Progenitor cell of endocrine pancreas (in vitro differentiated cells): Measurements from ENCODE around the gene CLC. TPM values are rescaled to one million over a fixed set of nuclear protein-coding genes. Genes with fewer than 3 reads are reported as not detected.

Experiments used
- DNase-seq: peaks from one replicate; pipeline ENCODE4 v3.0.0; 2021; ENCODE audit warnings: low spot score; ENCODE audit not compliant: unreplicated experiment
- H3K27ac Mint-ChIP-seq: 2 replicates; pipeline ENCODE4 v1.8.0; 2021; ENCODE audit warnings: mild to moderate bottlenecking, moderate library complexity, mixed read lengths
- H3K27me3 Mint-ChIP-seq: 2 replicates; pipeline ENCODE4 v1.8.0; 2021; ENCODE audit warnings: mixed read lengths
- H3K36me3 Mint-ChIP-seq: 2 replicates; pipeline ENCODE4 v1.8.0; 2022; ENCODE audit warnings: mixed read lengths; ENCODE audit not compliant: insufficient read depth
- H3K4me1 Mint-ChIP-seq: 2 replicates; pipeline ENCODE4 v1.8.0; 2021; ENCODE audit warnings: low read depth, mixed read lengths
- H3K4me3 Mint-ChIP-seq: 2 replicates; pipeline ENCODE4 v1.8.0; 2021; ENCODE audit warnings: low read depth, mild to moderate bottlenecking, moderate library complexity, mixed read lengths
- H3K9me3 Mint-ChIP-seq: 2 replicates; pipeline ENCODE4 v1.8.0; 2021; ENCODE audit warnings: low read depth, mixed read lengths
- CTCF ChIP-seq: fragments of 200-600 bp; sonication (generic); IDR thresholded peaks from one replicate; pipeline ENCODE4 v1.5.0; 2021; ENCODE audit warnings: antibody characterized with exemption, mild to moderate bottlenecking; ENCODE audit not compliant: unreplicated experiment
- total RNA-seq: library from RNA; stranded (reverse); gene quantifications from 2 replicates; pipeline ENCODE4 v1.2.1, GENCODE V29; 2021

The CLC gene
- total RNA-seq, 1 donor from 2014 or later: not detected

- H3K27me3 Mint-ChIP-seq: peaks cover 21% of the 10 kb centered on the region
- DNase-seq: no peak
- no peak for TF ChIP-seq CTCF
- no peaks in the 10 kb centered on the region for H3K9me3 Mint-ChIP-seq
- H3K27ac Mint-ChIP-seq: no peak overlapping the region
- peaks cover 8% of the 10 kb centered on the region for H3K4me1 Mint-ChIP-seq
- H3K36me3 Mint-ChIP-seq: no peaks in the 10 kb centered on the region
- no peak overlapping the region for H3K4me3 Mint-ChIP-seq
Measured at GRCh38 chr19:39681416-39681815, 56.4 kb downstream of the CLC start.

Other genes starting within 250 kb of the CLC start
- 0.93 and 1.1 TPM in 2 replicates for gene DLL3, start 239.1 kb downstream of the CLC start, total RNA-seq
- 5.1 and 6.5 TPM in 2 replicates for gene SELENOV, start 222.9 kb downstream of the CLC start, total RNA-seq
- gene EID2B, start 205.2 kb downstream of the CLC start, total RNA-seq: 1.8 and 2.0 TPM in 2 replicates
- gene EID2, start 197.9 kb downstream of the CLC start, total RNA-seq: 21.0 and 24.1 TPM in 2 replicates
- not detected in 2 replicates for gene LGALS13, start 135.5 kb downstream of the CLC start, total RNA-seq
- not detected in 2 replicates for gene LGALS16, start 82.1 kb downstream of the CLC start, total RNA-seq
- gene LGALS14, start 33.5 kb downstream of the CLC start, total RNA-seq: not detected in 2 replicates
- gene LEUTX, start 40.8 kb upstream of the CLC start, total RNA-seq: not detected in 2 replicates
- gene DYRK1B, start 96.1 kb upstream of the CLC start, total RNA-seq: 80.7 and 90.7 TPM in 2 replicates
- 250 and 271 TPM in 2 replicates for gene FBL, start 108.3 kb upstream of the CLC start, total RNA-seq
- gene FCGBP, start 196.6 kb upstream of the CLC start, total RNA-seq: 0.80 and 1.2 TPM in 2 replicates
- gene PSMC4, start 233.1 kb upstream of the CLC start, total RNA-seq: 95.9 and 100 TPM in 2 replicates